Ishikawa (cell line): ENCODE results near the gene PDE4B.

Experiments used
- CREB1 ChIP-seq: IDR thresholded peaks from 2 replicates; pipeline ENCODE4 v1.6.1; 2012; ENCODE audit warnings: low read depth
- EP300 ChIP-seq: IDR thresholded peaks from 2 replicates; pipeline ENCODE4 v1.6.1; 2012; ENCODE audit warnings: borderline replicate concordance
- NFIC ChIP-seq: IDR thresholded peaks from 2 replicates; pipeline ENCODE4 v1.6.1; 2012
- REST ChIP-seq: IDR thresholded peaks from 2 replicates; pipeline ENCODE4 v1.6.1; 2012; ENCODE audit warnings: low read depth, mild to moderate bottlenecking
- TAF1 ChIP-seq: IDR thresholded peaks from 2 replicates; pipeline ENCODE4 v1.6.1; 2012; ENCODE audit warnings: low read depth, mild to moderate bottlenecking
- TCF12 ChIP-seq: IDR thresholded peaks from 2 replicates; pipeline ENCODE4 v1.6.1; 2012; ENCODE audit warnings: low read depth
- ZBTB7A ChIP-seq: IDR thresholded peaks from 2 replicates; pipeline ENCODE4 v1.6.1; 2012; ENCODE audit warnings: low read depth

GRCh38 chr1:65791801-65792668 is 660 bp upstream of the PDE4B start:
- TF ChIP-seq EP300: no peak
- TF ChIP-seq TCF12: no peak
- no peak for TF ChIP-seq REST
- no peak for TF ChIP-seq CREB1
- no peak for TF ChIP-seq TAF1
- no peak for TF ChIP-seq ZBTB7A
- no peak for TF ChIP-seq NFIC
